Suppressor macrophage treated with lipopolysaccharide for 4 hours (primary cell): Measurements from ENCODE around the gene AK1.
A peak's percentile ranks its signal among the peaks of the same experiment; 100 is the strongest.
"Not testable (repeated sequence)": the region's sequence is repeated elsewhere in the genome, so short reads cannot be mapped to it uniquely, and the experiment has no call there.

Experiments used
- DNase-seq: peaks from one replicate; pipeline ENCODE4 v3.0.0-alpha.2; 2020

Gene AK1

GRCh38 chr9:127881715-127882114, 4.2 kb upstream of the AK1 start:
- not testable (repeated sequence) for DNase-seq

- DNase-seq: no peak
Measured at GRCh38 chr9:127880143-127880542, 2.7 kb upstream of the AK1 start.

- DNase-seq: peak; percentile 55
Measured at GRCh38 chr9:127878652-127879390, 1.3 kb upstream of the AK1 start.

GRCh38 chr9:127878001-127878651, 651 bp upstream of the AK1 start:
- DNase-seq: no peak

GRCh38 chr9:127876764-127877562, 512 bp downstream of the AK1 start:
- no peak for DNase-seq

GRCh38 chr9:127876026-127876763, 1.3 kb downstream of the AK1 start:
- no peak for DNase-seq

- no peak for DNase-seq
Measured at GRCh38 chr9:127875306-127875966, 2.0 kb downstream of the AK1 start.

GRCh38 chr9:127874301-127875221, 2.9 kb downstream of the AK1 start:
- no peak for DNase-seq

GRCh38 chr9:127873886-127874285, 3.6 kb downstream of the AK1 start:
- no peak for DNase-seq

GRCh38 chr9:127873223-127873691, 4.2 kb downstream of the AK1 start:
- DNase-seq: no peak

GRCh38 chr9:127872369-127873222, 4.9 kb downstream of the AK1 start:
- DNase-seq: no peak

- DNase-seq: no peak
Measured at GRCh38 chr9:127871531-127871930, 5.9 kb downstream of the AK1 start.

GRCh38 chr9:127870887-127871286, 6.6 kb downstream of the AK1 start:
- DNase-seq: no peak

GRCh38 chr9:127870153-127870491, 7.4 kb downstream of the AK1 start:
- not testable (repeated sequence) for DNase-seq

GRCh38 chr9:127869310-127870152, 7.9 kb downstream of the AK1 start:
- DNase-seq: peak; percentile 96

- DNase-seq: no peak
Measured at GRCh38 chr9:127868278-127868902, 9.1 kb downstream of the AK1 start.

- DNase-seq: no peak
Measured at GRCh38 chr9:127867356-127868277, 9.9 kb downstream of the AK1 start.

GRCh38 chr9:127866535-127866934, 10.9 kb downstream of the AK1 start:
- DNase-seq: no peak
